HEK293 (cell line): Measurements from ENCODE around the gene ANKRD65.

Source experiments
- CTCF ChIA-PET: fragments of 350-600 bp; formaldehyde crosslinking; extraction: SDS; loops from one replicate; lab custom pipeline; 2021; ENCODE audit warnings: antibody characterized with exemption; lab: Yijun Ruan, JAX
- POLR2A ChIA-PET: fragments of 300-600 bp; formaldehyde crosslinking; extraction: SDS; loops from one replicate; lab custom pipeline; 2020; ENCODE audit warnings: antibody characterized with exemption, inconsistent platforms; lab: Yijun Ruan, JAX
- H3K27ac ChIP-seq: fragments of 200-500 bp; sonication (Bioruptor generic); 2 replicates; pipeline ENCODE4 v1.5.1; 2014; ENCODE audit warnings: low read depth, low read length, control low read depth, inconsistent platforms; ENCODE audit errors: extremely low read depth
- H3K36me3 ChIP-seq, 2 experiments: fragments of 200-500 bp in 1 of 2; sonication (Bioruptor generic) in 1 of 2; 1 replicate in 1 of 2; 2 replicates in 1 of 2; pipeline ENCODE4 v1.5.1; 2014 to 2017; ENCODE audit warnings: inconsistent platforms in 2 of 2, low read length in 2 of 2; ENCODE audit not compliant: control insufficient read depth in 2 of 2, insufficient read depth in 1 of 2
- H3K4me1 ChIP-seq: fragments of 200-500 bp; sonication (Bioruptor generic); 2 replicates; pipeline ENCODE4 v1.5.1; 2014; ENCODE audit warnings: mild to moderate bottlenecking, low read length, inconsistent platforms; ENCODE audit not compliant: control insufficient read depth, insufficient read depth
- H3K4me3 ChIP-seq: 2 replicates; pipeline ENCODE4 v1.5.1; 2011; ENCODE audit warnings: low read depth, mild to moderate bottlenecking, control low read depth, low read length, moderate library complexity
- H3K9me3 ChIP-seq: fragments of 200-500 bp; sonication (Bioruptor generic); 2 replicates; pipeline ENCODE4 v1.5.1; 2014; ENCODE audit warnings: low read depth, low read length, inconsistent platforms; ENCODE audit not compliant: control insufficient read depth, insufficient read depth
- CTCF ChIP-seq: fragments of 450-650 bp; formaldehyde crosslinking; IDR thresholded peaks from 2 replicates; pipeline ENCODE4 v1.5.1; 2016; ENCODE audit warnings: missing biosample characterization, missing genetic modification characterization
- GFI1B ChIP-seq: fragments of 450-650 bp; formaldehyde crosslinking; IDR thresholded peaks from 2 replicates; pipeline ENCODE4 v1.5.1; 2016; ENCODE audit warnings: missing biosample characterization, missing genetic modification characterization
- KLF8 ChIP-seq: fragments of 450-650 bp; formaldehyde crosslinking; IDR thresholded peaks from 2 replicates; pipeline ENCODE4 v1.5.1; 2016; ENCODE audit warnings: missing biosample characterization, missing genetic modification characterization
- KLF9 ChIP-seq: fragments of 450-650 bp; formaldehyde crosslinking; IDR thresholded peaks from 2 replicates; pipeline ENCODE4 v1.5.1; 2016; ENCODE audit warnings: missing biosample characterization, missing genetic modification characterization, low read depth
- PRDM1 ChIP-seq: fragments of 450-650 bp; formaldehyde crosslinking; IDR thresholded peaks from 2 replicates; pipeline ENCODE4; 2016; ENCODE audit warnings: missing biosample characterization, missing genetic modification characterization
- SCRT1 ChIP-seq: fragments of 450-650 bp; formaldehyde crosslinking; IDR thresholded peaks from 2 replicates; pipeline ENCODE4 v1.5.1; 2016; ENCODE audit warnings: missing biosample characterization, missing genetic modification characterization, borderline replicate concordance
- SCRT2 ChIP-seq: fragments of 450-650 bp; formaldehyde crosslinking; IDR thresholded peaks from 2 replicates; pipeline ENCODE4 v1.5.1; 2016; ENCODE audit warnings: missing biosample characterization, missing genetic modification characterization
- ZBTB10 ChIP-seq: fragments of 450-650 bp; formaldehyde crosslinking; IDR thresholded peaks from 2 replicates; pipeline ENCODE4 v1.5.1; 2016; ENCODE audit warnings: missing biosample characterization, missing genetic modification characterization
- ZBTB17 ChIP-seq: fragments of 450-650 bp; formaldehyde crosslinking; IDR thresholded peaks from 2 replicates; pipeline ENCODE4 v1.5.1; 2016; ENCODE audit warnings: missing biosample characterization, missing genetic modification characterization
- ZNF132 ChIP-seq: fragments of 450-650 bp; formaldehyde crosslinking; IDR thresholded peaks from 2 replicates; pipeline ENCODE4 v1.5.1; 2017; ENCODE audit warnings: missing biosample characterization, missing genetic modification characterization, borderline replicate concordance
- ZNF2 ChIP-seq: fragments of 450-650 bp; formaldehyde crosslinking; IDR thresholded peaks from 2 replicates; pipeline ENCODE4 v1.5.1; 2016; ENCODE audit warnings: missing biosample characterization, missing genetic modification characterization
- ZNF214 ChIP-seq: fragments of 450-650 bp; formaldehyde crosslinking; IDR thresholded peaks from 2 replicates; pipeline ENCODE4 v1.5.1; 2017; ENCODE audit warnings: missing biosample characterization, mild to moderate bottlenecking, missing genetic modification characterization, borderline replicate concordance
- ZNF239 ChIP-seq: fragments of 450-650 bp; formaldehyde crosslinking; IDR thresholded peaks from 2 replicates; pipeline ENCODE4 v1.5.1; 2016; ENCODE audit warnings: missing biosample characterization, missing genetic modification characterization
- ZNF48 ChIP-seq: fragments of 450-650 bp; formaldehyde crosslinking; IDR thresholded peaks from 2 replicates; pipeline ENCODE4 v1.5.1; 2016; ENCODE audit warnings: missing biosample characterization, missing genetic modification characterization
- ZNF585B ChIP-seq: fragments of 450-650 bp; formaldehyde crosslinking; IDR thresholded peaks from 2 replicates; pipeline ENCODE4 v1.5.1; 2016; ENCODE audit warnings: missing biosample characterization, missing genetic modification characterization
- ZNF600 ChIP-seq: fragments of 450-650 bp; formaldehyde crosslinking; IDR thresholded peaks from 2 replicates; pipeline ENCODE4 v1.5.1; 2016; ENCODE audit warnings: missing biosample characterization, missing genetic modification characterization
- ZNF660 ChIP-seq: fragments of 450-650 bp; IDR thresholded peaks from 2 replicates; pipeline ENCODE4 v1.5.1; 2018; ENCODE audit warnings: missing biosample characterization, mild to moderate bottlenecking, missing genetic modification characterization
- ZSCAN16 ChIP-seq: fragments of 450-650 bp; formaldehyde crosslinking; IDR thresholded peaks from 2 replicates; pipeline ENCODE4 v1.5.1; 2016; ENCODE audit warnings: missing biosample characterization, missing genetic modification characterization
- ZSCAN30 ChIP-seq: fragments of 450-650 bp; IDR thresholded peaks from 2 replicates; pipeline ENCODE4 v1.5.1; 2018; ENCODE audit warnings: missing biosample characterization, mild to moderate bottlenecking, missing genetic modification characterization, moderate library complexity
- TF ChIP-seq, protein P1 (sequence below): fragments of 450-650 bp; formaldehyde crosslinking; IDR thresholded peaks from 2 replicates; pipeline ENCODE4 v1.5.1; 2016; ENCODE audit warnings: missing biosample characterization, missing genetic modification characterization
- TF ChIP-seq, protein P2 (sequence below): fragments of 450-650 bp; formaldehyde crosslinking; IDR thresholded peaks from 2 replicates; pipeline ENCODE4 v1.5.1; 2017; ENCODE audit warnings: missing biosample characterization, missing genetic modification characterization

ANKRD65 gene

GRCh38 chr1:1402072-1402900 lies 18.8 kb downstream of the ANKRD65 start (continued):
- no peak for TF ChIP-seq ZBTB10 (tag by site-specific recombination)
- TF ChIP-seq GFI1B (tag by site-specific recombination): 0 out of 2 replicates have a peak, but pooled peaks have one; percentile 9
- peak; percentile 50; the same call in 1 of the 2 replicates for TF ChIP-seq ZSCAN16 (tag by site-specific recombination)
- TF ChIP-seq CTCF: peak; percentile 83
- 0 out of 2 replicates have a peak, but pooled peaks have one; percentile 54 for TF ChIP-seq PRDM1 (tag by site-specific recombination)
- TF ChIP-seq ZBTB17 (tag by site-specific recombination): 0 out of 2 replicates have a peak, but pooled peaks have one; percentile 22
- peak; percentile 60; the same call in 1 of the 2 replicates for TF ChIP-seq KLF8 (tag by site-specific recombination)
- 0 out of 2 replicates have a peak, but pooled peaks have one; percentile 22 for TF ChIP-seq ZSCAN30 (tag by site-specific recombination)
- TF ChIP-seq SCRT2 (tag by site-specific recombination): peak; percentile 95
- TF ChIP-seq ZNF600 (tag by site-specific recombination): peak; percentile 85; the same call in 1 of the 2 replicates
- TF ChIP-seq ZNF660 (tag by site-specific recombination): peak; percentile 27; the same call in 1 of the 2 replicates
- TF ChIP-seq, protein P1, sequence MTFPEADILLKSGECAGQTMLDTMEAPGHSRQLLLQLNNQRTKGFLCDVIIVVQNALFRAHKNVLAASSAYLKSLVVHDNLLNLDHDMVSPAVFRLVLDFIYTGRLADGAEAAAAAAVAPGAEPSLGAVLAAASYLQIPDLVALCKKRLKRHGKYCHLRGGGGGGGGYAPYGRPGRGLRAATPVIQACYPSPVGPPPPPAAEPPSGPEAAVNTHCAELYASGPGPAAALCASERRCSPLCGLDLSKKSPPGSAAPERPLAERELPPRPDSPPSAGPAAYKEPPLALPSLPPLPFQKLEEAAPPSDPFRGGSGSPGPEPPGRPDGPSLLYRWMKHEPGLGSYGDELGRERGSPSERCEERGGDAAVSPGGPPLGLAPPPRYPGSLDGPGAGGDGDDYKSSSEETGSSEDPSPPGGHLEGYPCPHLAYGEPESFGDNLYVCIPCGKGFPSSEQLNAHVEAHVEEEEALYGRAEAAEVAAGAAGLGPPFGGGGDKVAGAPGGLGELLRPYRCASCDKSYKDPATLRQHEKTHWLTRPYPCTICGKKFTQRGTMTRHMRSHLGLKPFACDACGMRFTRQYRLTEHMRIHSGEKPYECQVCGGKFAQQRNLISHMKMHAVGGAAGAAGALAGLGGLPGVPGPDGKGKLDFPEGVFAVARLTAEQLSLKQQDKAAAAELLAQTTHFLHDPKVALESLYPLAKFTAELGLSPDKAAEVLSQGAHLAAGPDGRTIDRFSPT: 0 out of 2 replicates have a peak, but pooled peaks have one; percentile 35

- CTCF ChIA-PET: interaction anchor here (0.6 to 1.9 kb wide), 5 partner anchors 10 to 41 kb away, joined by 3 to 9 read pairs (median 3); no protein-coding TSS in a partner anchor
- H3K27ac ChIP-seq: peak overlapping the region; percentile 56
- no peak for TF ChIP-seq ZNF585B (tag by site-specific recombination)
- no peak for TF ChIP-seq SCRT1 (tag by site-specific recombination)
- TF ChIP-seq, protein P2, sequence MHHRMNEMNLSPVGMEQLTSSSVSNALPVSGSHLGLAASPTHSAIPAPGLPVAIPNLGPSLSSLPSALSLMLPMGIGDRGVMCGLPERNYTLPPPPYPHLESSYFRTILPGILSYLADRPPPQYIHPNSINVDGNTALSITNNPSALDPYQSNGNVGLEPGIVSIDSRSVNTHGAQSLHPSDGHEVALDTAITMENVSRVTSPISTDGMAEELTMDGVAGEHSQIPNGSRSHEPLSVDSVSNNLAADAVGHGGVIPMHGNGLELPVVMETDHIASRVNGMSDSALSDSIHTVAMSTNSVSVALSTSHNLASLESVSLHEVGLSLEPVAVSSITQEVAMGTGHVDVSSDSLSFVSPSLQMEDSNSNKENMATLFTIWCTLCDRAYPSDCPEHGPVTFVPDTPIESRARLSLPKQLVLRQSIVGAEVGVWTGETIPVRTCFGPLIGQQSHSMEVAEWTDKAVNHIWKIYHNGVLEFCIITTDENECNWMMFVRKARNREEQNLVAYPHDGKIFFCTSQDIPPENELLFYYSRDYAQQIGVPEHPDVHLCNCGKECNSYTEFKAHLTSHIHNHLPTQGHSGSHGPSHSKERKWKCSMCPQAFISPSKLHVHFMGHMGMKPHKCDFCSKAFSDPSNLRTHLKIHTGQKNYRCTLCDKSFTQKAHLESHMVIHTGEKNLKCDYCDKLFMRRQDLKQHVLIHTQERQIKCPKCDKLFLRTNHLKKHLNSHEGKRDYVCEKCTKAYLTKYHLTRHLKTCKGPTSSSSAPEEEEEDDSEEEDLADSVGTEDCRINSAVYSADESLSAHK (tag by site-specific recombination): no peak
- no peak for TF ChIP-seq ZNF132 (tag by site-specific recombination)
- TF ChIP-seq ZNF2 (tag by site-specific recombination): no peak
- TF ChIP-seq KLF9 (tag by site-specific recombination): no peak
- no peak for TF ChIP-seq ZNF239 (tag by site-specific recombination)
- no peak for TF ChIP-seq ZNF48 (tag by site-specific recombination)
- no peak for TF ChIP-seq ZNF214 (tag by site-specific recombination)
- TF ChIP-seq, all 188 proteins: peak for 0
- POLR2A ChIA-PET: interaction anchor here (0.8 to 2.5 kb wide), 6 partner anchors 13 to 135 kb away, joined by 3 to 7 read pairs (median 4); no protein-coding TSS in a partner anchor
- H3K4me1 ChIP-seq: no peaks in the 10 kb centered on the region
- no peaks in the 10 kb centered on the region for H3K9me3 ChIP-seq
- H3K4me3 ChIP-seq: no peak overlapping the region
- peaks cover 26 to 84% of the 10 kb centered on the region in 2 experiments; a peak in 2 of 3 replicates for H3K36me3 ChIP-seq
Measured at GRCh38 chr1:1401457-1402010, 19.5 kb downstream of the ANKRD65 start.
